WTC11 (cell line): Measurements from ENCODE around the gene ANKRD17. TPM values are rescaled to one million over a fixed set of nuclear protein-coding genes. Genes with fewer than 3 reads are reported as not detected.
"Not testable (repeated sequence)": the region's sequence is repeated elsewhere in the genome, so short reads cannot be mapped to it uniquely, and the experiment has no call there.

ENCODE experiments used
- ATAC-seq: fragments of 200-7000 bp; cut with Tn5 transposase; 2 replicates; pipeline ENCODE4 v1.10.0; 2021; ENCODE audit warnings: mild to moderate bottlenecking, moderate library complexity
- CTCF ChIA-PET: fragments of 300-600 bp; sonication (Branson Sonifier 250); formaldehyde crosslinking; loops from one replicate; lab custom pipeline; 2021; ENCODE audit warnings: antibody characterized with exemption; lab: Charles Lee
- POLR2A ChIA-PET: fragments of 350-600 bp; sonication (Branson Sonifier 250); formaldehyde crosslinking; loops from one replicate; lab custom pipeline; 2021; ENCODE audit warnings: antibody characterized with exemption; lab: Charles Lee
- DNase-seq: peaks from one replicate; pipeline ENCODE4 v3.0.0; 2021; ENCODE audit warnings: low spot score
- H3K27ac Mint-ChIP-seq: 2 replicates; pipeline ENCODE4 v1.8.0; 2021; ENCODE audit warnings: mixed read lengths
- H3K27me3 Mint-ChIP-seq: 2 replicates; pipeline ENCODE4 v1.8.0; 2021; ENCODE audit warnings: low read depth, mild to moderate bottlenecking, moderate library complexity, mixed read lengths
- H3K36me3 Mint-ChIP-seq: 2 replicates; pipeline ENCODE4 v1.8.0; 2021; ENCODE audit warnings: mixed read lengths
- H3K4me1 Mint-ChIP-seq: 2 replicates; pipeline ENCODE4 v1.8.0; 2022; ENCODE audit warnings: mixed read lengths
- H3K4me3 Mint-ChIP-seq: 2 replicates; pipeline ENCODE4 v1.8.0; 2021; ENCODE audit warnings: mild to moderate bottlenecking, moderate library complexity, mixed read lengths
- H3K9me3 Mint-ChIP-seq: 2 replicates; pipeline ENCODE4 v1.8.0; 2021; ENCODE audit warnings: mixed read lengths
- AFF4 ChIP-seq: sonication (generic); formaldehyde crosslinking; IDR thresholded peaks from 2 replicates; pipeline ENCODE4 v1.8.1; 2023; ENCODE audit warnings: mild to moderate bottlenecking, missing genetic modification reagents, borderline replicate concordance
- ARID4B ChIP-seq: sonication (generic); formaldehyde crosslinking; IDR thresholded peaks from 2 replicates; pipeline ENCODE4 v1.8.0; 2023; ENCODE audit warnings: missing genetic modification reagents, mild to moderate bottlenecking, borderline replicate concordance
- ATF2 ChIP-seq: sonication (generic); formaldehyde crosslinking; IDR thresholded peaks from 2 replicates; pipeline ENCODE4 v1.8.1; 2022; ENCODE audit warnings: low read depth, missing genetic modification reagents, borderline replicate concordance
- ETV6 ChIP-seq: sonication (generic); formaldehyde crosslinking; IDR thresholded peaks from 2 replicates; pipeline ENCODE4 v1.8.1; 2022; ENCODE audit warnings: mild to moderate bottlenecking, missing genetic modification reagents
- FOXP1 ChIP-seq: sonication (generic); formaldehyde crosslinking; IDR thresholded peaks from 2 replicates; pipeline ENCODE4 v1.8.0; 2022; ENCODE audit warnings: missing genetic modification reagents, mild to moderate bottlenecking, moderate library complexity, borderline replicate concordance
- FOXP4 ChIP-seq: sonication (generic); formaldehyde crosslinking; IDR thresholded peaks from 2 replicates; pipeline ENCODE4 v1.8.0; 2022; ENCODE audit warnings: mild to moderate bottlenecking, missing genetic modification reagents
- IRF2 ChIP-seq: sonication (generic); formaldehyde crosslinking; IDR thresholded peaks from 2 replicates; pipeline ENCODE4 v1.8.0; 2022; ENCODE audit warnings: low read depth, missing genetic modification reagents, borderline replicate concordance
- NFYB ChIP-seq: sonication (generic); formaldehyde crosslinking; conservative IDR thresholded peaks from 2 replicates; pipeline ENCODE4 v1.8.0; 2022; ENCODE audit warnings: low read depth, missing genetic modification reagents
- USF2 ChIP-seq: sonication (generic); formaldehyde crosslinking; IDR thresholded peaks from 2 replicates; pipeline ENCODE4 v1.8.1; 2023; ENCODE audit warnings: mild to moderate bottlenecking, missing genetic modification reagents, moderate library complexity
- ZNF219 ChIP-seq: sonication (generic); formaldehyde crosslinking; IDR thresholded peaks from 2 replicates; pipeline ENCODE4 v1.8.0; 2023; ENCODE audit warnings: missing genetic modification reagents, mild to moderate bottlenecking, borderline replicate concordance
- ZNF232 ChIP-seq: sonication (generic); formaldehyde crosslinking; IDR thresholded peaks from 2 replicates; pipeline ENCODE4 v1.8.0; 2022; ENCODE audit warnings: mild to moderate bottlenecking, missing genetic modification reagents
- ZNF263 ChIP-seq: sonication (generic); formaldehyde crosslinking; IDR thresholded peaks from 2 replicates; pipeline ENCODE4 v1.8.1; 2022; ENCODE audit warnings: low read depth, mild to moderate bottlenecking, moderate library complexity, missing genetic modification reagents
- ZNF317 ChIP-seq: sonication (generic); formaldehyde crosslinking; IDR thresholded peaks from 2 replicates; pipeline ENCODE4 v1.8.1; 2023; ENCODE audit warnings: low read depth, mild to moderate bottlenecking, moderate library complexity, missing genetic modification reagents, borderline replicate concordance
- total RNA-seq: library from RNA; stranded (reverse); gene quantifications from 3 replicates; pipeline ENCODE4 v1.2.3, GENCODE V29; 2021

The ANKRD17 gene
- total RNA-seq, 1 experiment from 2014 or later, result 76.0 TPM

GRCh38 chr4:73299548-73300280 is 41.1 kb upstream of the ANKRD17 start (continued):
- no peak for TF ChIP-seq AFF4
- no peak for TF ChIP-seq IRF2 (CRISPR knock-in tag)
- no peak for TF ChIP-seq FOXP4 (CRISPR knock-in tag)
- TF ChIP-seq ZNF263 (CRISPR knock-in tag), result no peak
- TF ChIP-seq USF2 (CRISPR knock-in tag), result no peak
- TF ChIP-seq ETV6 (CRISPR knock-in tag), result no peak
- no peak for TF ChIP-seq NFYB (CRISPR knock-in tag)

- ATAC-seq, H3K4me3 Mint-ChIP-seq, CTCF ChIA-PET, H3K4me1 Mint-ChIP-seq, POLR2A ChIA-PET, H3K27me3 Mint-ChIP-seq, DNase-seq, H3K27ac Mint-ChIP-seq: not testable (repeated sequence)
- H3K9me3 Mint-ChIP-seq, result peaks cover 30% of the 10 kb centered on the region
- H3K36me3 Mint-ChIP-seq, result peaks cover 16% of the 10 kb centered on the region
Observed at GRCh38 chr4:73292661-73293060, 34.1 kb upstream of the ANKRD17 start.

GRCh38 chr4:73281982-73282381 is 23.4 kb upstream of the ANKRD17 start:
- TF ChIP-seq ZNF219 (CRISPR knock-in tag), result no peak
- no peak for TF ChIP-seq ZNF232 (CRISPR knock-in tag)
- TF ChIP-seq FOXP1, result no peak
- no peak for TF ChIP-seq ARID4B (CRISPR knock-in tag)
- TF ChIP-seq ATF2 (CRISPR knock-in tag), result no peak
- no peak for TF ChIP-seq ZNF317 (CRISPR knock-in tag)
- POLR2A ChIA-PET, result no interaction called here
- Mint-ChIP-seq H3K36me3 (no peaks in the 10 kb centered on the region; the same call in 1 of the 2 replicates), H3K9me3 (peaks cover 17% of the 10 kb centered on the region), H3K27ac (no peak overlapping the region), H3K27me3 (no peaks in the 10 kb centered on the region), H3K4me1 (no peaks in the 10 kb centered on the region), H3K4me3 (no peak overlapping the region)
- CTCF ChIA-PET, result no interaction called here
- ATAC-seq (no peak; the same call in 1 of the 2 replicates), DNase-seq (no peak)
